GM18511 (cell line): ENCODE results near the gene NPC1.
"Not testable (repeated sequence)": the region's sequence is repeated elsewhere in the genome, so short reads cannot be mapped to it uniquely, and the experiment has no call there.

Experiments used
- ATAC-seq: cut with Tn5 transposase; IDR thresholded peaks from one replicate; pipeline ENCODE4 v1.9.1; 2021; ENCODE audit warnings: mild to moderate bottlenecking, moderate library complexity; ENCODE audit not compliant: unreplicated experiment

NPC1 gene

GRCh38 chr18:23577521-23577920, 8.8 kb downstream of the NPC1 start:
- not testable (repeated sequence) for ATAC-seq

GRCh38 chr18:23575309-23575651, 11.0 kb downstream of the NPC1 start:
- no peak for ATAC-seq

DNA sequence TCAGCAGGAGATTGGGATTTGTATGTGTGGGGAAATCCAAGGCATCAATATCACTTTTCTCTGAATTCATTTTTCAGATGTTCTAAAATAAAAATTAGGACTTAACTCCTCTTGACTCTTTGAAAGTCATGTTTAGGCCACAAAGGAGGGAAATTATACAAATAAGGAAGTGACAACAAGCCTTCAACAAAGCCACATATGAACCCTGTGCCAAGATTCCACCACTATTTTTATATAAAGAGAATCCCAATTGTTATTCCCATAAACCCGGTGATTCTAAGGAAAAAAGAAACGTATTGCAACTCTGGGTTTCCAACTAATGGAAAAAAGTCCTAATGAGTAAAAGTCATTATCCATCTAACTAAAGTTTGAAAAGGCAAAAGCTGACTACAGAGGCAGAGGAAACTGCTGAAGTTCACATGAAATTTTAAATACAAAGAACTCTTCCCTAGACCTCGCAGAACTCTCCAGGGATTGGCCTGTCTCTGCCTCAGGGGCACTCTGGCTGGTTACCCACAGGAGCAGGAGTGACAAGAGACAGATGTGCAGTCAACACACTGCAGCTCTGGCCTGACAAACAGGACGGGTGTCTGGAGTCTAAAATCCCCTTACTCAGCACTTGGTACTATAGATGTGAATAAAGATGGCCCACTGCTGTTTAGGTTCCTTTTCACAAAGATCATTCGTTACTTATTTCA, 11.5 kb downstream of the NPC1 start:
- no peak for ATAC-seq

DNA sequence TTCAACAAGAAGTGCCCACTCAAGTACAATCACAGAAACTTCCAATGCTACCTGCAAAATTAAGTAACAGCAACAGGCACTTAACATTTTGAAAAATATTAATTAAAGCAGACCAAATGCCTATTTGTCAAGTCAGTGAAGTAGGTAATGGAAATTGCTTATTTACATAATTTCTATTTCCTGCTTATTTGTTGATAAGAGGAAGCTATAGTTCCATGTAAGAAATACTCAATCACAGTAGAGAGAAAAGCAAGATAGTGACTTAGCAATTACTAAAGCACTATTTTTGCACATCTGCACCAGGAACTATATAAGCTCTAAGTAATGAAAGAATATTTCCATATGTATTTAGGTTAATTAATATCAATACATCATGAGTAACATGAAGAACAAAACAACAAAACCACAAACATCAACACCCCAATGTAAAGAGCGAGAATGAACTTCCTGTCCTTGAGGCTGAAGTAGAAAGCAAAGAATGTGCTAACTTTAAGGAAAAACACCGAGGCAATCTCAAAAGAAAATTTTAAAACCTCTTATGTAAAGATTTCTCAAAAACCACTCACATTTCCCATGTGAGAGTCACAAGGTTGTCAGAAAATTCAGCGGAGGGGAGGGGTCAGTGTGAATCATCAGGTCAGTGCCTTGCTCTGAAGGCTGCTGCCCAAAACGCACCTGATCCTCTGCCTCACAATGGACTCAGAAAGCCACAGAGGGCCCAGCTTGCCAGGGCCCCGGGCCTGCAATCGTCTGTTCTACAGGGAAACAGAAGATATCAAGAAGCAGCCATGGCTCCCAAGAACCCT, 12.5 kb downstream of the NPC1 start:
- ATAC-seq: no peak

DNA sequence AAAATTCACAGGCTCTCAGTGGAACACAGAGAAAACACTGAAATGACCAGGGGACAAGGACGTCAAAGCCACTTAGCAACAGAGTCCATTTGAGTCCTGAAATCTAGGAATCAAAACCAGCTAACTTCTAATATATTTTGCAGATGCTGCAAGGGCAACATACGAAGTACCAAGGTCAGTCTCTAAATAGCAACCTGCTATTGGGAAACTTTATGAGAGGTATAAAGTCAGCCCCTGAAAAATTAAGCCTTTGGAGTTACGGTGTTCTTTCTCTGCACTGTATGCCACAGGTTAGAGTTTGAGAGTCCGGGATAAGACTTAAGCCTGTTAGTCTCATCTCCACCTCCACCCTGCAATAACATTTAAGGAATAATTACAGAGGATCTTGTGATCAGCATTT, 13.3 kb downstream of the NPC1 start:
- ATAC-seq: no peak

DNA sequence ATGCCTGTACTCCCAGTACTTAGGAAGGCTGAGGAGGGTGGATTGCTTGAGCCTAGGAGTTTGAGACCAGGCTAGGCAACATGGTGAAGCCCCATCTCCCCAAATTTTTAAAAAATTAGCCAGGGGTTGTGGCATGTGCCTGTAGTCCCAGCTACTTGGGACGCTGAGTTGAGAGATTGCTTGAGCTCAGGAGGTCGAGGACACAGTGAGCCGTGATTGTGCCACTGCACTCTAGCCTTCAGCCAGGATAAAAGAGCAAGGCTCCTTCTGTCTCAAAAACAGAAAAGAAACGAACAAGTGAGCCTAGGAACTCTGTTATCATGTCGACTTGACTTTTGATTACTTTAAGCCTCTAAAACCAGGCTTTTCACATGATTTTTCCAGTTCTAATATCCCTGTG, 13.7 kb downstream of the NPC1 start:
- ATAC-seq: no peak

DNA sequence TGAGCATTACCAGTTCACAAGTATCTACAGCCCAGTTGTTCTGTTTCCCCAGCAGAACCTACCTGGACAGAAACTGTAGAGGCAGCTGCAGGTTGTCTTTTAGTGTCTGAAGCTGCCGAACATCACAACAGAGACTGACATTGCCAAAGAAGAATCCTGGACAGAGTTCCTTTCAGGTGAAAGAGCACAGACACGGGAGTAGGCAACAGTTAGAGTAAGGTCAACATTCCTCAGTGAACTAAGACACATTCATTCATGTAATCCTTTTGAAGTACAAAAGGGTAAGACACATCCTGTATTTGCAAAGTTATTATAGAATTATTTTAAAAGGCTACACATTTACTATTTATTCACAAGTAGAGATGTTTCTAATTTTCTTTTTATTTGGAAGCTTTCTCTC, 14.3 kb downstream of the NPC1 start:
- no peak for ATAC-seq

DNA sequence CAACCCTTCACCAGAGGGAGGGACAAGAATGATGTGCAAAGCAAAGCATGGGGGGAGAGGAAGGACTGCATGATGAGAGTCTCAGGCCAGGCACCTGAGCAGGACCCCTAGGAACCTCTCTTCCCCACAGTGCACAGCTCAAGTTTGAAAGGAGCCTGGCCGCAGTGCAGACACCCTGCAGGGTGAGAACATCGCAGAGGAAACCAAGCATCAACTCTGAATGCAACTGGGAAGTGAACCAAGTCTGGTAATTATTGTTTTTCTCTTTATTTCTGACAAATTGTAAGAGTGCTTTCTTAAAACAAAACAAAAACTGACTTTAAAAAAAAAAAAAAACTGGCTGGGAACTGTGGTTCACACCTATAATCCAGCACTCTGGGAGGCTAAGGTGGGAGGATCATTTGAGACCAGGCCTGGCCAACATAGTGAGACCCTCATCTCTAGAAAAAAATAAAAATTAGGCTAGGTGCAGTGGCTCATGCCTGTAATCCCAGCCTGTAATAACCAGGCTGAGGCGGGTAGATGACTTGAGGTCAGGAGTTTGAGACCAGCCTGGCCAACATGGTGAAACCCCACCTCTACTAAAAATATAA, 15.3 kb downstream of the NPC1 start:
- ATAC-seq: no peak

GRCh38 chr18:23569299-23570063, 16.8 kb downstream of the NPC1 start:
- no peak for ATAC-seq

- ATAC-seq: no peak
These were observed 17.8 kb downstream of the NPC1 start for GRCh38 chr18:23568281-23569138.

DNA sequence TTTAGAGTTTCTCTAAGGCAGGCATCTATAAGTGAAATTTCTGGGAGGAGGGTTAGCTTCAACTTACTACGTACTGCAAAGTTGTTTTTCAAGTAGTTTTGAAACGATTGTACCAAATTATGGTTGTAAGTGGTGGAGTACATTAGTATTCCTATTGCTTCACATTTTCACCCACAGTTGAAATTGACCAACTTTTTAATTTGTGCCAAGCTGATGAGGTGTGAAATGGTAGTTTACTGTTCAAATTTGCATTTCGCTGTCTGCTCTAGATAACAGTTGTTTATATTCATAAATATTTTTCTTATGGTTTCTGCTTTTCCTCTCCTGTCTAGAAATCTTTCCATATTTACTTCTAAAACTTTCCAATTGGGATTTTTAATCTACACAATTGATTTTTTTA, 18.6 kb downstream of the NPC1 start:
- ATAC-seq: no peak

DNA sequence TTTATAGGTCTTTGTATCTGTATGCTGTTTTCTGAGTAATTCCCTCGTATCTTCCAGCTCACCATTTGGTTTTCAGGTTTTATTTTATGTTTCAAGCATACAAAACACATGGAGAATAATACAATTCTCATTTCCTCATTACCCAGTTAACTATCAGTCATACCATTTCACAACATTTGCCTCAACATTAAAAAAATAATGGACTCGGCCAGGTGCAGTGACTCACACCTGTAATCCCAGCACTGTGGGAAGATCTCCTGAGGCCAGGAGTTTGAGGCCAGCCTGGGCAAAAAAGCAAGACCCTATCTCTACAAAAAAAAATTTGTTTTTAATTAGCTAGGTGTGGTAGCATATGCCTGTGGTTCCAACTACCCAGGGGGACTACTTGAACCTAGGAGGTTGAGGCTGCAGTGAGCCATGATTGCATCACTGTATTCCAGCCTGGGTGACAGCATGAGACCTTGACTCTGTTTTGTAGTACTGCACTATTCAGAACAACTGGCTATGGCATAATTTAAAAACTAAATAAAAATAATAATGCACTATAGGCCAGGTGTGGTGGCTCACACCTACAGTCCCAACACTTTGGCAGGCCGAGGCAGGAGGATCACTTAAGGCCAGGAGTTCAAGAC, 20.3 kb downstream of the NPC1 start:
- no peak for ATAC-seq

DNA sequence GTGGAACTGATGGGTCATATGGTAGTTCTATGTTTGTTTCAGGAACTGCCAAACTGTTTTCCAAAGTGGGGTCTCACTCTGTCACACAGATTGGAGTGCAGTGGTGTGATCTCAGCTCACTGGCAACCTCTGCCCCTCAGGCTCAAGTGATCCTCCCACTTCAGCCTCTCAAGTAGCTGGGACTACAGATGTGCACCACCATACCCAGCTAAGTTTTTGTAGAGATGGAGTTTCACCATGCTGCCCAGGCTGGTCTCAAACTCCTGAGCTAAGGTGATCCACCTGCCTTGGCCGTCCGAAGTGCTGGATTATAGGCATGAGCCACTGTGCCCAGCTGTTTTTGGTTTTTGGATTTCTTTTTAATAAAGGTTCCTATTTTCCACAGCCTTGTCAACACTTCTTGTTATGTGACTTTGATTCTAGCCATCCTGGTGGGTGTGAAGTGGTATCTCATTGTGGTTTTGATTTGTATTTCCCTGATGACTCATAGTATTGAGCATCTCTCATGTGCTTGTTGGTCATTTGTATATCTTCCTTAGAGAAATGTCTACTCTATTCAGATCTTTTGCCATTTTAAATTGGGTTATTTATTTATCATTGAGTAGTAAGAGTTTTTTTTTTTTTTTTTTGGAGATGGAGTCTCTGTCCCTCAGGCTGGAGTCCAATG, 22.8 kb downstream of the NPC1 start:
- no peak for ATAC-seq

DNA sequence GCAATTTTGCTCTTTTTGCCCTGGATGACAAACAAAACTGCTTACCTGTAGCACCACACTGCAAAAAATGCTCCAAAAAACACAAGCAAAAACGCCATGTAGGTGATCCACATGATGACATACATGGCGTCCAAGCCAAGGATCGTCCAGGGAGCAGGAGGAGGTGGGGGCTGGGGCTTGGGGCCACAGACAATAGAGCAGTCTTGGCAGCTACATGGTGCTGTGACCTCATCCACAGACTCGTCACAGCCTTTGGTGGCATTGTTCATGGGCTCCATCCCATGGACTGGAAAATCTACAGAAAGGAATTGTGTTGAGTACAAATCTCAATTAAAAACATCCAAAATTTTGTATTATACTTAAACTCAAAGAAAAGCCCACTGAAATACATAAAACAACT, 26.1 kb downstream of the NPC1 start:
- ATAC-seq: no peak

GRCh38 chr18:23557511-23557910, 28.8 kb downstream of the NPC1 start:
- not testable (repeated sequence) for ATAC-seq

DNA sequence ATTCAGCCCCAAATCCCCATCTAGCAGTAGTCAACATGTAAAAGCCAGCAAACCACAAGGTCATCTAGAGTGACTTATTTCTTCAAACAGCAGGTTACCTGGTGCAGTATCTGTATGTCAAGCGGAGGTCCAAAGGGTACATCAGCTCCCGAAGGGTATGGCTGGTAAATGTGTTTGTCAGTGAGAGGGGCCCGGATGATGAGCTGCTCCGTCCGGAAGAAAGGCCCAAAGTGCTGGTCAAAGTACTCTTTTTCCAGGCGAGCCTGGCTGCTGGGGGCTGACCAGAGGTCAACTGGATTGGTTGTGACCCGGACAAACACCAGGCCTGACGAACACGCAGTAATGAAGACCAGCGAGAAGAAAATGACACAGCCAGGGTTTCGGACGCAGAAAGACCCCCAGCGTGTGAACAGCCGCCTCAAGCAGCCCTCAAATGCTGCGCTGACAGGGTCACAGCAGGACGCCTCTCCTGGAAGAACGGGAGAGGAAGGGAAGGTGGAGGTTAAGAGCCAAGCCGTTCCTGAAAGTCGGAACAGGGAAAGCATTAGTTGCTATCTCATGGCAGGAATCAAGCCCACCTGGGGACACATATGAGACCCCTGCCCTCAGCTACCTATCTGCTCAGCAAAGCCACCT, 30.0 kb downstream of the NPC1 start:
- ATAC-seq: no peak

DNA sequence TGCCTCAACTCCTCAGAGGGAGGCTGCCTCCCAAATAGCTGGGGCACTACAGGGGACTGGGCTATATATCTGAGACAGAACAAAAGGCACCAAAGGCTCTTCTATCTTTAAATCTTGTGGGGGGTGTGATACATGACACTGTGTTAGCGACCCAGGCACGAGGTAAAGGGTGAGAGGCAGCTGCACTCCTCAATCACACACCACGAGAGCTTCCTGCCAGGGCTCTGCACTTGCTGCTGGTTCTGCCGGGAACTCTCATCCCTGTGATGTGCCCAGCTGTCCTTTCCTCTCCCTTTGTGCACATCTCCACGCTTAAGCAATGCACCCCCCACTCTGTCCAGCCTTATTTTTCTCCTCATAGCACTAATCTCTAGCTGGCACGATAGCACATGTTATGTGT, 32.4 kb downstream of the NPC1 start:
- ATAC-seq: no peak

DNA sequence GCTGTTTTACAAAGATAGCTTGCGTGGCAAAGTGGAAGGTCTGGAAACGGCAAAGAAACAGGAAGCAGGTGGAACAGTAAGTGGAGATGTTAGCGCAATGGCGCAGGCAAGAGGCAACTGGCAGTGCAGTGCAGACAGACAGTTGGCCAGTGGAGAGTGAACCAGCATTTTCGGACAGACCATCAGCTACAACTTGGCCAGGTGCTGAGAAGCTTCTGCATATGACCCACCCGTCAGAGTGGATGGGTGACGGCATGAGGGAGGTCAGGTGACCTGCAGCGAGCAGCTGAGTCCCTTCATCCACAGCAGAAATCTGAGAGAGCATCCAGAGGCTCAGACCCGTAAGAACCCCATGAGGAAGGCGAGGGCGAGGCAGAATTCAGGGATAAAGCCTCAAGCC, 33.8 kb downstream of the NPC1 start:
- no peak for ATAC-seq

GRCh38 chr18:23551978-23552377, 34.3 kb downstream of the NPC1 start:
- no peak for ATAC-seq
